ENCODE data around the gene CPNE5.

CPNE5 gene

DNA sequence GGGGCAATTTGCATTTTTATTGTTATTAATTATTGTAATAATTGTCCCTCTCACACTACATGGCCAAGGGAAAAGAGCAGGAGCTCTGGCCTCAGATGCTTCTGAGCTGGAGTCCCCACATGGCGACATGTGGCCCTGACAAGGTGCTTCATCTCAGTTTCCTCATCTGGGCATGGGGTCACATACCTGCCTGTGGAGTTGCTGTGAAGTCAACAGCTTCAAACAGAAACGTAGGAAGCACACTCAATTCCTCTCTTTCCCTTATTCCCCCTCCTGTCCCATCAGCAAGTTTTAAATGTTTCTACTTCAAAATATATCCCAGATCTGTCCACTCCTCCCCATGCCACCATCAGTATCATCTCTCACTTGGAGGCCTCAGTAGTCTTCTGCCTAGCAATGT lies 8.7 kb downstream of the CPNE5 start:
- DNase-seq (ENCODE audit: extremely low spot score): no peak
- TF ChIP-seq TARDBP (IDR thresholded peaks at IDR 0.05) (no peak), FOXK2 (IDR thresholded peaks at IDR 0.05) (no peak), NFRKB (IDR thresholded peaks at IDR 0.05) (no peak), SP1 (IDR thresholded peaks at IDR 0.05) (no peak), LEF1 (IDR thresholded peaks at IDR 0.05; ENCODE audit: borderline replicate concordance) (no peak), BHLHE40 (IDR thresholded peaks at IDR 0.05; ENCODE audit: borderline replicate concordance) (no peak), ARNT (IDR thresholded peaks at IDR 0.05) (no peak), ZNF384 (IDR thresholded peaks at IDR 0.05) (no peak), FOXA1 (IDR thresholded peaks at IDR 0.05) (no peak), L3MBTL2 (conservative IDR thresholded peaks at IDR 0.05) (no peak)
- ChIA-PET CTCF (no interaction called here), POLR2A (interaction anchor here (0.8 kb wide), 1 partner anchor 42 kb away, joined by 3 read pairs; no protein-coding TSS in a partner anchor)

DNA sequence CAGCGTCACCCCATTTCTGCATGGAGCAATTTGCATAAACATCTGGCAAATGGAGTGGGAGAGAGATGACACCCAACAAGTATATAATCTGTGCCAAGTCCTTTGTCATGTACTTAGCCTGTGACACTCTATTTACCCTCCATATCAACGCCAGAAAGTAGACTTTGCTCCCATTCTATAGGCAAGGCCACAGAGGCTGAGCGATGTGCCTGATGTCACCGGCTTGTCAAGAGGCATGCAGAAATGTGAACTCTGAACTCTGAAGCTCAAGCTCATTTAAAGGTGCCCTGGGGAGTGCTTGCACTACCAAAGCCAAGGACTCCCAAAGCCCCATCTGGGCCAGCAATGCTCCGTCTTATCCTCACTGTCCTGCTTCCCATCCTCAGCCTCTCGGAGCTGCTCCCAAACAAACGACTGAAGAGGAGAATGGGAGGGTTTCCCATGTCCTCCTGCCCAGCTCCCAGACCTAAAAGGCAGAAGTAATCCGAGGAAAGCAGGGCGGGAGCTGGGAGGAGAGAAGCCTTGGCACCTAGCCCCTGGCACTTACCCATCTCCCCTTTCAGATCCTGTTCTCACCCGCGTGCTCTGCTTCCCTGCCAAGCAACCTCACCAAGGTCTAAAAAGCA lies 9.2 kb downstream of the CPNE5 start:
- ChIA-PET CTCF (no interaction called here), POLR2A (interaction anchor here (0.8 kb wide), 1 partner anchor 43 kb away, joined by 3 read pairs; no protein-coding TSS in a partner anchor)
- TF ChIP-seq FOXM1 (IDR thresholded peaks at IDR 0.05; ENCODE audit: borderline replicate concordance) (no peak), SP1 (IDR thresholded peaks at IDR 0.05) (no peak), FOXA1 (IDR thresholded peaks at IDR 0.05) (no peak), SUZ12 (IDR thresholded peaks at IDR 0.05) (no peak), ARNT (IDR thresholded peaks at IDR 0.05) (no peak), ZNF384 (IDR thresholded peaks at IDR 0.05) (no peak)
- TF ChIP-seq, protein P1, sequence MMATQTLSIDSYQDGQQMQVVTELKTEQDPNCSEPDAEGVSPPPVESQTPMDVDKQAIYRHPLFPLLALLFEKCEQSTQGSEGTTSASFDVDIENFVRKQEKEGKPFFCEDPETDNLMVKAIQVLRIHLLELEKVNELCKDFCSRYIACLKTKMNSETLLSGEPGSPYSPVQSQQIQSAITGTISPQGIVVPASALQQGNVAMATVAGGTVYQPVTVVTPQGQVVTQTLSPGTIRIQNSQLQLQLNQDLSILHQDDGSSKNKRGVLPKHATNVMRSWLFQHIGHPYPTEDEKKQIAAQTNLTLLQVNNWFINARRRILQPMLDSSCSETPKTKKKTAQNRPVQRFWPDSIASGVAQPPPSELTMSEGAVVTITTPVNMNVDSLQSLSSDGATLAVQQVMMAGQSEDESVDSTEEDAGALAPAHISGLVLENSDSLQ (IDR thresholded peaks at IDR 0.05): no peak
- no peak for DNase-seq (ENCODE audit: extremely low spot score)

DNA sequence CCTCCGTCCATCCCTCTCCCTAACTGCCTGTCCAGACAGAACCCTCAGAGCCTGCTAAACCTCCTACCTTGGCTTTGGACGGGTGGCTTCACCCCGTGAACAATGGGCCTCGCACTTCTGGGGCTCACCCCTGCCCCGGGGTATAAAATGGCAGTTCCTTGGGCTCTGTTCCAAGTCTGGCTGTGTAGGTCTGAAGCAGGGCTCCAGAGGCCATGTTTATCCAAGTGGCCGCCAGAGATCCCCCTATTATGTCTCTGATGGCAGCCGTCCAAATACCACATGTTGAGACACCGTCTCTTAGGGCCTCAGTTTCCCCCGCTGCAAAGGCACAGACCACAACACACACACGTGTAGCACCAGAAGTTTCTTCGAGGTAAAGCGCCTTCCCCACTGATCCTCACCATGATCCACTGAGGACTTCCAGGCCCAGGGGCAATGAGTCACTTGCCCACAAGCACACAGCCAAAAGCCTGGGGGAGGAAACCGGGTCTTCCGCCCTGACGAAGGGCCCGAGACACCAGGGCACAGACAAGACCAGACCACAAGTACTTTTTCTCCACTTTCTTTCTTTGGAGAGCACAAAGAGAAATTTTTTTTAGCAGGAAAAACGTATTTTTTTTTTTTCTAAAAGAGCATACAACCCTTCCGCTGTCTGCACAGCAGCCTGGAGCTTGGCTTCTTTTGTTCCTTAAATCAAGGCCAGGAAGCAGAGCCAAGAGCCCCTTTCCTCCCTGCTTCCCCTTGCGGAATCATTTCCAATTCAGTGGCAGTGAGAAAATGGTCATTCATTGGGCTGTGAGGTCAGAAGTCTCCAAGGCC lies 11.8 kb downstream of the CPNE5 start:
- POLR2A ChIA-PET: no interaction called here
- TF ChIP-seq FOXA1 (IDR thresholded peaks at IDR 0.05): no peak
- TF ChIP-seq ELF4 (IDR thresholded peaks at IDR 0.05): no peak
- no peak for TF ChIP-seq FOXM1 (IDR thresholded peaks at IDR 0.05; ENCODE audit: borderline replicate concordance)
- TF ChIP-seq SP1 (IDR thresholded peaks at IDR 0.05): no peak
- no peak for TF ChIP-seq SUZ12 (IDR thresholded peaks at IDR 0.05)
- TF ChIP-seq, protein P1 (IDR thresholded peaks at IDR 0.05): no peak
- no peak for TF ChIP-seq HDGF (IDR thresholded peaks at IDR 0.05; ENCODE audit: borderline replicate concordance)
- no peak for TF ChIP-seq L3MBTL2 (conservative IDR thresholded peaks at IDR 0.05)
- TF ChIP-seq CTBP1 (IDR thresholded peaks at IDR 0.05; ENCODE audit: borderline replicate concordance): no peak
- no peak for TF ChIP-seq BHLHE40 (IDR thresholded peaks at IDR 0.05; ENCODE audit: borderline replicate concordance)
- no peak for DNase-seq (ENCODE audit: extremely low spot score)
- CTCF ChIA-PET: interaction anchor here (1.3 kb wide), 1 partner anchor 45 kb away, joined by 3 read pairs; no protein-coding TSS in a partner anchor

DNA sequence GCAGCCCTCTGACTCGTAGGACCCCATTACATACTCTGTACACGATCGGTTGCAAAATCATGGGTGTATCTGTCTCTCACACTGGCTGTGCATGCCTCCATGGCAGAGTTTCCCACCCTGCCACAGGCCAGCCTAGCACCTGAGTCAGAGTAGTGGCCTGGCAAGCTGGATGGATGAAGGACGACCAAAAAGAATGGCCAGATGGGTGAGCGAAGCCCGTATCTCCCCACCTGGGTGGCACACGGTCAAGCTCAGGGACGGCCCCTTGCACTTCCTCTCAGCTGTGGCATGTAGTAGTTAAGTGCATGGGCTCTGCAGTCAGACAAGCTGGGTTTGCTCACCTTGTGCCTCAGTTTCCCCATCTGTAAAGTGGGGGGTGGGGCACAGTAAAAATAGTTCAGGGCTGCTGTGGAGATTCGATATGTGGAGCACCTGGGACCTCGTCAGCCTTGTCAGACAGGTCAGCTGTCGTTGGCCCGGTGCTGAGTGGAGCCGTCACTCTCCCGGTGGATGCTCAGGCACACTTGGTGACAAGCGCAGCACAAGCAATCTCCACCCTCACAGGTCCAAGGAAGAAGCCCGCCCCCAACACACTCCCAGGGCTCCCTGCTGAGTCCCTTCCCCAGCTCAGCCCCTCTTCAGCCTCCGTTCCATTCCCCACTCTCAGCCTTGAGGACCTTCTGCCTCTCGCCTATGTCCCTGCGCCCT lies 12.6 kb downstream of the CPNE5 start:
- no peak for DNase-seq (ENCODE audit: extremely low spot score)
- ChIA-PET POLR2A (no interaction called here), CTCF (interaction anchor here (1.3 kb wide), 1 partner anchor 44 kb away, joined by 3 read pairs; no protein-coding TSS in a partner anchor)
- TF ChIP-seq SUZ12 (IDR thresholded peaks at IDR 0.05) (no peak), TARDBP (IDR thresholded peaks at IDR 0.05) (no peak), ELF4 (IDR thresholded peaks at IDR 0.05) (no peak), L3MBTL2 (conservative IDR thresholded peaks at IDR 0.05) (no peak), CTBP1 (IDR thresholded peaks at IDR 0.05; ENCODE audit: borderline replicate concordance) (no peak), SP1 (IDR thresholded peaks at IDR 0.05) (no peak), BHLHE40 (IDR thresholded peaks at IDR 0.05; ENCODE audit: borderline replicate concordance) (no peak), FOXM1 (IDR thresholded peaks at IDR 0.05; ENCODE audit: borderline replicate concordance) (no peak), ARNT (IDR thresholded peaks at IDR 0.05) (no peak), NFRKB (IDR thresholded peaks at IDR 0.05) (no peak), HDGF (IDR thresholded peaks at IDR 0.05; ENCODE audit: borderline replicate concordance) (no peak), FOXA1 (IDR thresholded peaks at IDR 0.05) (no peak), FOXK2 (IDR thresholded peaks at IDR 0.05) (no peak), LEF1 (IDR thresholded peaks at IDR 0.05; ENCODE audit: borderline replicate concordance) (no peak), ZNF384 (IDR thresholded peaks at IDR 0.05) (no peak)
- TF ChIP-seq, protein P1 (IDR thresholded peaks at IDR 0.05): no peak

DNA sequence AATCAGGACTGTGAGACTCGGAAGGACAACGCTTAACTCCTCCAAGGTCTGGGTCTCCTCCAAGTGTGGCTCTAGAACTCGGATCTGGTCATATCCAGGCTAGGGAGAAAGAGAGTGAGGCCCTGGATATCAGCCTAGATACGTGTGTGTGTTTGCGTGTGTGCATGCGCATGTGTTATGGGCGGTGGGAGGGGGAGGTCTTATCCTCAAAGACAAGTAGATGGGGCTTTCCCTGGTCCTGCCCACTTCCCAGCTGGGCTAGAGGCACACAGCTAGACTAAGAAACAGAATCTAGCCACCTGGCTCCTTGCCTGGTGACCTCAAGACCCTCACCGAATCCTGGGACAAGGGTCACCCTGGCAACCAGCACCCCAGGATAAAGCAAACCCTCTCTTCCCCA lies 13.2 kb downstream of the CPNE5 start:
- no peak for DNase-seq (ENCODE audit: extremely low spot score)
- CTCF ChIA-PET: interaction anchor here (1.3 kb wide), 1 partner anchor 43 kb away, joined by 3 read pairs; no protein-coding TSS in a partner anchor
- TF ChIP-seq, protein P1 (IDR thresholded peaks at IDR 0.05): no peak
- TF ChIP-seq LEF1 (IDR thresholded peaks at IDR 0.05; ENCODE audit: borderline replicate concordance) (no peak), TARDBP (IDR thresholded peaks at IDR 0.05) (no peak), ELF4 (IDR thresholded peaks at IDR 0.05) (no peak), BHLHE40 (IDR thresholded peaks at IDR 0.05; ENCODE audit: borderline replicate concordance) (no peak), FOXK2 (IDR thresholded peaks at IDR 0.05) (no peak), NFRKB (IDR thresholded peaks at IDR 0.05) (no peak), SUZ12 (IDR thresholded peaks at IDR 0.05) (no peak), FOXM1 (IDR thresholded peaks at IDR 0.05; ENCODE audit: borderline replicate concordance) (no peak), ARNT (IDR thresholded peaks at IDR 0.05) (no peak), ZNF384 (IDR thresholded peaks at IDR 0.05) (no peak), HDGF (IDR thresholded peaks at IDR 0.05; ENCODE audit: borderline replicate concordance) (no peak), SP1 (IDR thresholded peaks at IDR 0.05) (no peak), L3MBTL2 (conservative IDR thresholded peaks at IDR 0.05) (no peak)
- POLR2A ChIA-PET: no interaction called here
